ENCODE results near the gene TLE2. TPM values are rescaled to one million over a fixed set of nuclear protein-coding genes. Genes with fewer than 3 reads are reported as not detected.

The TLE2 gene
- total and polyA plus RNA-seq, 2 donors (not counting 3 experiments of a cell fraction or from before 2014, with no cell fraction given) = 32.0 to 38.8 TPM

GRCh38 chr19:3049089-3049488, 20.0 kb upstream of the TLE2 start:
- no peak overlapping the region for H2AFZ ChIP-seq (ENCODE audit: low read depth, low read length)
- TF ChIP-seq JUN (IDR thresholded peaks at IDR 0.05; ENCODE audit: borderline replicate concordance, insufficient read depth, insufficient read length, low read depth) (no peak), CTCF (IDR thresholded peaks at IDR 0.05; ENCODE audit: extremely low read depth in 1 of 2, insufficient read depth in 1 of 2, low read depth in 1 of 2, low read length in 2 of 2) (no peak), MYC (IDR thresholded peaks at IDR 0.05; ENCODE audit: low read depth, low read length) (no peak), GATA2 (IDR thresholded peaks at IDR 0.05; ENCODE audit: insufficient read depth, insufficient read length, low read depth, low read length) (no peak), POLR2A (IDR thresholded peaks at IDR 0.05; ENCODE audit: low read depth, low read length) (no peak), POLR2AphosphoS5 (IDR thresholded peaks at IDR 0.05; ENCODE audit: insufficient read depth, low read depth, low read length) (no peak), FOS (IDR thresholded peaks at IDR 0.05; ENCODE audit: borderline replicate concordance, insufficient read depth, low read length) (no peak), EZH2 (IDR thresholded peaks at IDR 0.05; ENCODE audit: borderline replicate concordance, low read depth, low read length, severe bottlenecking) (no peak)
- TF ChIP-seq, protein P1, sequence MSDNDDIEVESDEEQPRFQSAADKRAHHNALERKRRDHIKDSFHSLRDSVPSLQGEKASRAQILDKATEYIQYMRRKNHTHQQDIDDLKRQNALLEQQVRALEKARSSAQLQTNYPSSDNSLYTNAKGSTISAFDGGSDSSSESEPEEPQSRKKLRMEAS (IDR thresholded peaks at IDR 0.05; ENCODE audit: insufficient read depth, insufficient read length) = no peak
- no TSS peak for BruUV-seq (replicated peaks)
- intact Hi-C loops (cut with micrococcal nuclease) = no loop called here
- no peak overlapping the region for H3K9ac ChIP-seq (replicated peaks; ENCODE audit: extremely low read depth, insufficient read depth, low read length)
- no peak overlapping the region for H3K4me3 ChIP-seq (replicated peaks in 1 of 3; ENCODE audit: insufficient read depth in 1 of 3, low read depth in 1 of 3, low read length in 3 of 3)
- no peaks in the 10 kb centered on the region for H3K9me1 ChIP-seq (replicated peaks; ENCODE audit: control insufficient read depth, extremely low read depth, insufficient read depth, low read length)
- no peaks in the 10 kb centered on the region for H3K79me2 ChIP-seq (ENCODE audit: control insufficient read depth, insufficient read depth, low read length)
- H3K9me3 ChIP-seq (replicated peaks; ENCODE audit: control insufficient read depth, insufficient read depth, low read length) = no peaks in the 10 kb centered on the region
- FAIRE-seq (no peak), DNase-seq (ENCODE audit: low read depth, low spot score) (no peak)
- H3K4me2 ChIP-seq (ENCODE audit: insufficient read depth, low read length) = no peak overlapping the region
- peaks cover 4% of the 10 kb centered on the region for H3K4me1 ChIP-seq (ENCODE audit: control insufficient read depth, extremely low read depth, insufficient read depth, low read length)
- H3K27me3 ChIP-seq (ENCODE audit: control insufficient read depth in 2 of 2, insufficient read depth in 2 of 2, low read length in 2 of 2) = no peaks in the 10 kb centered on the region
- H3K27ac ChIP-seq (ENCODE audit: insufficient read depth, low read depth, low read length) = no peak overlapping the region
- H3K36me3 ChIP-seq (ENCODE audit: control insufficient read depth in 2 of 2, extremely low read depth in 1 of 2, insufficient read depth in 2 of 2, low read length in 2 of 2) = peaks cover 1 to 6% of the 10 kb centered on the region in 2 experiments
- dilution Hi-C loops (cut with MboI; ENCODE audit: extremely low pct_ligation_motif_present, low sequenced_read_pairs) = no loop called here
- CTCF ChIA-PET = no interaction called here
- POLR2A ChIA-PET = no interaction called here
- no peaks in the 10 kb centered on the region for H4K20me1 ChIP-seq (replicated peaks; ENCODE audit: control insufficient read depth, extremely low read depth, insufficient read depth, low read length)

Measured in endothelial cell of umbilical vein (primary cell).